GM13976 (cell line): Measurements from ENCODE around the gene SMIM13.
A peak's percentile ranks its signal among the peaks of the same experiment; 100 is the strongest.

Experiments
- DNase-seq: peaks from one replicate; pipeline ENCODE4 v3.0.0; 2012; ENCODE audit warnings: low spot score
- in situ Hi-C: fragments of 300-500 bp; cut with MboI; formaldehyde crosslinking; loops from one replicate; pipeline ENCODE4 v1.12.0; 2022; ENCODE audit warnings: low sequenced_read_pairs, mixed read lengths, inconsistent platforms; ENCODE audit not compliant: unreplicated experiment
- TF ChIP-seq, protein P1 (sequence below): IDR thresholded peaks from 2 replicates; pipeline ENCODE4 v1.5.1; 2012; ENCODE audit warnings: borderline replicate concordance, mild to moderate bottlenecking; ENCODE audit not compliant: insufficient read depth; ENCODE audit errors: extremely low read depth, missing control alignments, control extremely low read depth

SMIM13 gene

DNA sequence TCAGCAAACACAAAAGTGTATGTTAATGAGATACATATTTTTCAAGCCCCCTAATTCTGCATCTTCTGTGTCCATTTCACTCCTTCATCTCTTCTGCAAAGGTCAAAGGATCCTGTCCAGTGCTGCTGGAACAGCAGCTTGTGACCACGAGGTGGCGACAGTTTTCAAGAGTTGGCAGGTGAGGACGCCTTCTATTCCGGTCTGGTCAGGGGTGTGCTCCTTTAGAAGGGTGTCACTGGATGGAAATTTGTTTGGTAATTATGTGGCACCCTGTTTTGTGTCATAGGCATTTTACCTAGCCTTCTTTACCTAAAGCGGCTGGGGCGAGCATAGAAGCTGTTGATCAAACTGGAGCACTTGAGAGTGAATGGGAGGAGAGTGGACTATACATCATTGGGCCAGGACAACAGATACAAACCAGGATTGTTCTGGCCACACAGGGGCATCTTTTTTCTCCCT is 50.8 kb downstream of the SMIM13 start:
- in situ Hi-C loops = loop anchor here (5.0 to 10.0 kb wide), 2 partner anchors 353 to 430 kb away; no protein-coding TSS in a partner anchor
- peak; percentile 82 for DNase-seq
- TF ChIP-seq, protein P1, sequence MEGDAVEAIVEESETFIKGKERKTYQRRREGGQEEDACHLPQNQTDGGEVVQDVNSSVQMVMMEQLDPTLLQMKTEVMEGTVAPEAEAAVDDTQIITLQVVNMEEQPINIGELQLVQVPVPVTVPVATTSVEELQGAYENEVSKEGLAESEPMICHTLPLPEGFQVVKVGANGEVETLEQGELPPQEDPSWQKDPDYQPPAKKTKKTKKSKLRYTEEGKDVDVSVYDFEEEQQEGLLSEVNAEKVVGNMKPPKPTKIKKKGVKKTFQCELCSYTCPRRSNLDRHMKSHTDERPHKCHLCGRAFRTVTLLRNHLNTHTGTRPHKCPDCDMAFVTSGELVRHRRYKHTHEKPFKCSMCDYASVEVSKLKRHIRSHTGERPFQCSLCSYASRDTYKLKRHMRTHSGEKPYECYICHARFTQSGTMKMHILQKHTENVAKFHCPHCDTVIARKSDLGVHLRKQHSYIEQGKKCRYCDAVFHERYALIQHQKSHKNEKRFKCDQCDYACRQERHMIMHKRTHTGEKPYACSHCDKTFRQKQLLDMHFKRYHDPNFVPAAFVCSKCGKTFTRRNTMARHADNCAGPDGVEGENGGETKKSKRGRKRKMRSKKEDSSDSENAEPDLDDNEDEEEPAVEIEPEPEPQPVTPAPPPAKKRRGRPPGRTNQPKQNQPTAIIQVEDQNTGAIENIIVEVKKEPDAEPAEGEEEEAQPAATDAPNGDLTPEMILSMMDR = peak; percentile 94

DNA sequence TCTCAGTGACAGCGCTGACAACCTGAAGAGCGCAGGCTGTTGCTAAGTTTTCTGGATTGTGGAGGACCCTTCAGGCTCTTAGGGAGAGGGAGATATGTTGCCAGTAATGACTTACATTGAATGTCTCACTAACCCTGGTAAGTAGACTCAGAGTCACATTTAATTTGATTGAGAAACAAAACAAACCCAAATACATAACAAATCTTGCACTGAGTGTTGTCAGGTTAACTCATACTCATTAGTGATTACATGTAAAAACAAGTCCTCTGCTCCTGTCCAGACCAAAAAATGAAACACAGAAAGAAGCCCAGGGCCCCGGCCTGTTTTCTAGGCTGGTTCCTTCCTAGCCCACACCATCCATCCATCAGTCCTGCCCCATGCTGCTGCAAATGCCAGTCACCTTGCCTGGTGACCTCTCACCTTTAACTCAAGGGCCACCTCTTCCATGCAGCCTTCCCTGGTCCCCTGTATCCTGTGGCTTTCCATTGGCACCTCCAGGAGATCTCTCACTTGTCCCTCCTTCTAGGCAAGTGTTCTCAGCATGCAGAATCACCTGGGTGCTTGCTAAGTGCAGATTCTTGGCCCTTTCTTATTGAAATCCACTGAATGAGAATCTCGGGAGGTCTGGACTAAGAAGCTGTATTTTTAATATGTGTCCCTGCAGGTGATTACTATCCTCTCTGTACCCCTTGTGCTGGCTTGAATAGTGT is 52.6 kb downstream of the SMIM13 start:
- in situ Hi-C loops = loop anchor here (10.0 kb wide), 1 partner anchor 429 kb away; no protein-coding TSS in a partner anchor
- TF ChIP-seq, protein P1 = no peak
- DNase-seq = no peak

- in situ Hi-C loops = loop anchor here (10.0 kb wide), 1 partner anchor 425 kb away; no protein-coding TSS in a partner anchor
- no peak for DNase-seq
- TF ChIP-seq, protein P1 = no peak
Observed at GRCh38 chr6:11149551-11149950, 55.9 kb downstream of the SMIM13 start.

DNA sequence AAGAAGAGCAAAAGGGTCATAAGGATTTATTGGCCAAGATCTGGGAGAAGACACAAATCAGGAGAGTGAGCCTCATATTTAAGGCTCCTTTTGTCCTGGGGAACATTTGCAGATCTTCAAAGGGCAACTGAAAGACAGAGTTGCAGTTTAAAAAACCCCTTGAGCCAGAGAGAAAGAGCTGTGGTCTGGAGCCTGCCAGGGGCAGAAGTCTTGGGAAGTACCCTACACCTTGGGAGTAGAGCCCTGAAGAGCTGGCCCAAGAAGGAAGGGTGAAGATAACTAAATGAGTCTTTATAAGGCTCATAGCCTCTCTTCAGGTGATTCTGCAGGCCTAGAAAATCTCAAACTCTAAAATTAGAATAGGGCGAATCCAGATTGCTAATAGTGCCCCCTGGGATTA is 57.9 kb downstream of the SMIM13 start:
- TF ChIP-seq, protein P1 = no peak
- in situ Hi-C loops = no loop called here
- no peak for DNase-seq

- no peak for DNase-seq
- TF ChIP-seq, protein P1 = no peak
- in situ Hi-C loops = no loop called here
Observed at GRCh38 chr6:11152581-11152980, 58.9 kb downstream of the SMIM13 start.

- in situ Hi-C loops = no loop called here
- TF ChIP-seq, protein P1 = no peak
Observed at GRCh38 chr6:11153447-11153846, 59.8 kb downstream of the SMIM13 start.

More at GRCh38 chr6:11153447-11153846, 59.8 kb downstream of the SMIM13 start:
- DNase-seq = no peak
